HEK293 (cell line): ENCODE data around the gene RNF223.

Experiments used
- CTCF ChIA-PET: fragments of 350-600 bp; formaldehyde crosslinking; extraction: SDS; loops from one replicate; lab custom pipeline; 2021; ENCODE audit warnings: antibody characterized with exemption; lab: Yijun Ruan, JAX
- POLR2A ChIA-PET: fragments of 300-600 bp; formaldehyde crosslinking; extraction: SDS; loops from one replicate; lab custom pipeline; 2020; ENCODE audit warnings: antibody characterized with exemption, inconsistent platforms; lab: Yijun Ruan, JAX
- H3K27ac ChIP-seq: fragments of 200-500 bp; sonication (Bioruptor generic); 2 replicates; pipeline ENCODE4 v1.5.1; 2014; ENCODE audit warnings: low read depth, low read length, control low read depth, inconsistent platforms; ENCODE audit errors: extremely low read depth
- H3K36me3 ChIP-seq, 2 experiments: fragments of 200-500 bp in 1 of 2; sonication (Bioruptor generic) in 1 of 2; 1 replicate in 1 of 2; 2 replicates in 1 of 2; pipeline ENCODE4 v1.5.1; 2014 to 2017; ENCODE audit warnings: inconsistent platforms in 2 of 2, low read length in 2 of 2; ENCODE audit not compliant: control insufficient read depth in 2 of 2, insufficient read depth in 1 of 2
- H3K4me1 ChIP-seq: fragments of 200-500 bp; sonication (Bioruptor generic); 2 replicates; pipeline ENCODE4 v1.5.1; 2014; ENCODE audit warnings: mild to moderate bottlenecking, low read length, inconsistent platforms; ENCODE audit not compliant: control insufficient read depth, insufficient read depth
- H3K4me3 ChIP-seq: 2 replicates; pipeline ENCODE4 v1.5.1; 2011; ENCODE audit warnings: low read depth, mild to moderate bottlenecking, control low read depth, low read length, moderate library complexity
- H3K9me3 ChIP-seq: fragments of 200-500 bp; sonication (Bioruptor generic); 2 replicates; pipeline ENCODE4 v1.5.1; 2014; ENCODE audit warnings: low read depth, low read length, inconsistent platforms; ENCODE audit not compliant: control insufficient read depth, insufficient read depth
- GFI1B ChIP-seq: fragments of 450-650 bp; formaldehyde crosslinking; IDR thresholded peaks from 2 replicates; pipeline ENCODE4 v1.5.1; 2016; ENCODE audit warnings: missing biosample characterization, missing genetic modification characterization
- GLIS1 ChIP-seq: fragments of 450-650 bp; formaldehyde crosslinking; IDR thresholded peaks from 2 replicates; pipeline ENCODE4 v1.5.1; 2016; ENCODE audit warnings: missing biosample characterization, missing genetic modification characterization
- HOXA7 ChIP-seq: sonication (generic); formaldehyde crosslinking; IDR thresholded peaks from 2 replicates; pipeline ENCODE4 v1.8.1; 2022; ENCODE audit warnings: missing genetic modification reagents, borderline replicate concordance
- HOXC10 ChIP-seq: sonication (generic); formaldehyde crosslinking; IDR thresholded peaks from 2 replicates; pipeline ENCODE4 v1.8.1; 2023; ENCODE audit warnings: mild to moderate bottlenecking, missing genetic modification reagents
- KLF9 ChIP-seq: fragments of 450-650 bp; formaldehyde crosslinking; IDR thresholded peaks from 2 replicates; pipeline ENCODE4 v1.5.1; 2016; ENCODE audit warnings: missing biosample characterization, missing genetic modification characterization, low read depth
- SP3 ChIP-seq: fragments of 450-650 bp; formaldehyde crosslinking; IDR thresholded peaks from 2 replicates; pipeline ENCODE4 v1.5.1; 2016; ENCODE audit warnings: missing biosample characterization, missing genetic modification characterization
- ZBTB20 ChIP-seq: fragments of 450-650 bp; formaldehyde crosslinking; IDR thresholded peaks from 2 replicates; pipeline ENCODE4 v1.5.1; 2016; ENCODE audit warnings: missing biosample characterization, missing genetic modification characterization
- ZBTB44 ChIP-seq: fragments of 450-650 bp; IDR thresholded peaks from 2 replicates; pipeline ENCODE4 v1.5.1; 2018; ENCODE audit warnings: missing biosample characterization, mild to moderate bottlenecking, missing genetic modification characterization
- ZBTB49 ChIP-seq: fragments of 450-650 bp; formaldehyde crosslinking; IDR thresholded peaks from 2 replicates; pipeline ENCODE4 v1.5.1; 2016; ENCODE audit warnings: missing biosample characterization, missing genetic modification characterization, low read depth
- ZFP3 ChIP-seq: fragments of 450-650 bp; formaldehyde crosslinking; IDR thresholded peaks from 2 replicates; pipeline ENCODE4 v1.5.1; 2016; ENCODE audit warnings: low read depth, missing biosample characterization, missing genetic modification characterization
- ZNF10 ChIP-seq: fragments of 450-650 bp; formaldehyde crosslinking; IDR thresholded peaks from 2 replicates; pipeline ENCODE4 v1.5.1; 2017; ENCODE audit warnings: missing biosample characterization, missing genetic modification characterization
- ZNF184 ChIP-seq: fragments of 450-650 bp; IDR thresholded peaks from 2 replicates; pipeline ENCODE4 v1.5.1; 2018; ENCODE audit warnings: missing biosample characterization, mild to moderate bottlenecking, missing genetic modification characterization
- ZNF211 ChIP-seq: fragments of 450-650 bp; formaldehyde crosslinking; IDR thresholded peaks from 2 replicates; pipeline ENCODE4 v1.5.1; 2016; ENCODE audit warnings: low read depth, missing biosample characterization, missing genetic modification characterization
- ZNF292 ChIP-seq: fragments of 450-650 bp; formaldehyde crosslinking; IDR thresholded peaks from 2 replicates; pipeline ENCODE4 v1.5.1; 2016; ENCODE audit warnings: low read depth, missing biosample characterization, missing genetic modification characterization, borderline replicate concordance
- ZNF354C ChIP-seq: fragments of 450-650 bp; formaldehyde crosslinking; IDR thresholded peaks from 2 replicates; pipeline ENCODE4 v1.5.1; 2016; ENCODE audit warnings: missing biosample characterization, missing genetic modification characterization, low read depth, borderline replicate concordance
- ZNF549 ChIP-seq: fragments of 450-650 bp; IDR thresholded peaks from 2 replicates; pipeline ENCODE4 v1.5.1; 2018; ENCODE audit warnings: missing biosample characterization, missing genetic modification characterization, mild to moderate bottlenecking, inconsistent platforms, moderate library complexity
- ZNF596 ChIP-seq: fragments of 450-650 bp; IDR thresholded peaks from 2 replicates; pipeline ENCODE4 v1.5.0; 2018; ENCODE audit warnings: missing biosample characterization, mild to moderate bottlenecking, missing genetic modification characterization, moderate library complexity
- ZNF600 ChIP-seq: fragments of 450-650 bp; formaldehyde crosslinking; IDR thresholded peaks from 2 replicates; pipeline ENCODE4 v1.5.1; 2016; ENCODE audit warnings: missing biosample characterization, missing genetic modification characterization
- ZNF654 ChIP-seq: fragments of 450-650 bp; formaldehyde crosslinking; IDR thresholded peaks from 2 replicates; pipeline ENCODE4 v1.5.1; 2016; ENCODE audit warnings: low read depth, missing biosample characterization, missing genetic modification characterization
- ZNF707 ChIP-seq: fragments of 450-650 bp; formaldehyde crosslinking; IDR thresholded peaks from 2 replicates; pipeline ENCODE4 v1.5.1; 2016; ENCODE audit warnings: missing biosample characterization, missing genetic modification characterization
- ZNF776 ChIP-seq: fragments of 450-650 bp; formaldehyde crosslinking; IDR thresholded peaks from 2 replicates; pipeline ENCODE4 v1.5.0; 2017; ENCODE audit warnings: missing biosample characterization, missing genetic modification characterization, borderline replicate concordance
- ZSCAN18 ChIP-seq: fragments of 450-650 bp; formaldehyde crosslinking; IDR thresholded peaks from 2 replicates; pipeline ENCODE4 v1.5.1; 2016; ENCODE audit warnings: missing biosample characterization, missing genetic modification characterization
- TF ChIP-seq, protein P1 (sequence below): fragments of 450-650 bp; formaldehyde crosslinking; IDR thresholded peaks from 2 replicates; pipeline ENCODE4 v1.5.1; 2016; ENCODE audit warnings: missing biosample characterization, missing genetic modification characterization
- TF ChIP-seq, protein P2 (sequence below): fragments of 450-650 bp; formaldehyde crosslinking; IDR thresholded peaks from 2 replicates; pipeline ENCODE4 v1.5.1; 2017; ENCODE audit warnings: missing biosample characterization, missing genetic modification characterization
- TF ChIP-seq, protein P3 (sequence below): fragments of 450-650 bp; formaldehyde crosslinking; IDR thresholded peaks from 2 replicates; pipeline ENCODE4 v1.5.1; 2017; ENCODE audit warnings: missing biosample characterization, missing genetic modification characterization

Gene RNF223

DNA sequence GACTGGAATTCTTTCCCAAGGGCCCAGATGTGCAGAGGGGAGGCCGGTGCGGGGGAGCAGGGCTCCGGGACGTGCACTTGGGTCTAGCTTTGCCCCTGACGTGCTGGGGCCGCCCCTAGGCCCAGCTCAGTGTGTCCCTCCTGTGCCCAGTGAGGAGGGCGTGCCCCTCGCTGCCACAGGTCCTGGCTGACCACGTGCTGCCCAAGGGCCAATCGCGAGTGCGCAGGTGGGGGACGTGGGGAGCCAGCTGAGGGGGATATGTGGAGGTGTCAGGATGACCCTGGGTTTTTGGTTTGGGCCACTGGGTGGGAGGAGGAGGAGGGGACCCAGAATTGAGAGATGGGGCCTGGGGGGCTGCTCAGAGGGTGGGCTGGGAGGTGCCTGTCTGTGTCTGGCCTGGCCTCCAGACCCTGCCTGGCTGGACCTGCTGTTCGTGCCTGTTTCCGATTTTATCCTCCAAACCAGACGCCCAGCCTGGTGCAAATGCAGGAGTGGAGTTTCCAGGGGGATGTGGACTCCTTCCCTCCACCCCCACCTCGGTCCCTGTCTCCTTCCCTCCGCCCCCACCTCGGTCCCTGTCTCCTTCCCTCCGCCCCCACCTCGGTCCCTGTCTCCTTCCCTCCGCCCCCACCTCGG is 6.1 kb upstream of the RNF223 start:
- ChIA-PET POLR2A (interaction anchor here (0.7 to 1.7 kb wide), 9 partner anchors 12 to 151 kb away, joined by 3 to 7 read pairs (median 3); no protein-coding TSS in a partner anchor), CTCF (interaction anchor here (0.6 to 1.3 kb wide), 3 partner anchors 17 to 199 kb away, joined by 3 to 7 read pairs (median 5); no protein-coding TSS in a partner anchor)
- Histone ChIP-seq H3K9me3 (no peaks in the 10 kb centered on the region), H3K27ac (no peak overlapping the region), H3K36me3 (no peaks in the 10 kb centered on the region), H3K4me1 (peaks cover 3% of the 10 kb centered on the region; the same call in 1 of the 2 replicates), H3K4me3 (no peak overlapping the region)
- TF ChIP-seq ZNF654 (tag by site-specific recombination) (no peak), ZBTB44 (no peak), ZNF354C (tag by site-specific recombination) (no peak), ZBTB20 (tag by site-specific recombination) (no peak), ZSCAN18 (tag by site-specific recombination) (no peak), ZBTB49 (tag by site-specific recombination) (no peak), SP3 (no peak), HOXA7 (no peak), ZNF211 (tag by site-specific recombination) (no peak), ZNF184 (no peak), ZNF776 (tag by site-specific recombination) (no peak), ZNF10 (tag by site-specific recombination) (no peak), GLIS1 (tag by site-specific recombination) (no peak), HOXC10 (no peak), ZNF600 (tag by site-specific recombination) (peak; percentile 81), KLF9 (peak; percentile 31), ZFP3 (tag by site-specific recombination) (no peak), GFI1B (no peak), ZNF596 (tag by site-specific recombination) (no peak), ZNF707 (no peak), ZNF292 (tag by site-specific recombination) (no peak), ZNF549 (tag by site-specific recombination) (no peak)
- TF ChIP-seq, protein P1, sequence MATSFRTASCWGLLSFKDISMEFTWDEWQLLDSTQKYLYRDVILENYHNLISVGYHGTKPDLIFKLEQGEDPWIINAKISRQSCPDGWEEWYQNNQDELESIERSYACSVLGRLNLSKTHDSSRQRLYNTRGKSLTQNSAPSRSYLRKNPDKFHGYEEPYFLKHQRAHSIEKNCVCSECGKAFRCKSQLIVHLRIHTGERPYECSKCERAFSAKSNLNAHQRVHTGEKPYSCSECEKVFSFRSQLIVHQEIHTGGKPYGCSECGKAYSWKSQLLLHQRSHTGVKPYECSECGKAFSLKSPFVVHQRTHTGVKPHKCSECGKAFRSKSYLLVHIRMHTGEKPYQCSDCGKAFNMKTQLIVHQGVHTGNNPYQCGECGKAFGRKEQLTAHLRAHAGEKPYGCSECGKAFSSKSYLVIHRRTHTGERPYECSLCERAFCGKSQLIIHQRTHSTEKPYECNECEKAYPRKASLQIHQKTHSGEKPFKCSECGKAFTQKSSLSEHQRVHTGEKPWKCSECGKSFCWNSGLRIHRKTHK (tag by site-specific recombination): no peak
- TF ChIP-seq, protein P2, sequence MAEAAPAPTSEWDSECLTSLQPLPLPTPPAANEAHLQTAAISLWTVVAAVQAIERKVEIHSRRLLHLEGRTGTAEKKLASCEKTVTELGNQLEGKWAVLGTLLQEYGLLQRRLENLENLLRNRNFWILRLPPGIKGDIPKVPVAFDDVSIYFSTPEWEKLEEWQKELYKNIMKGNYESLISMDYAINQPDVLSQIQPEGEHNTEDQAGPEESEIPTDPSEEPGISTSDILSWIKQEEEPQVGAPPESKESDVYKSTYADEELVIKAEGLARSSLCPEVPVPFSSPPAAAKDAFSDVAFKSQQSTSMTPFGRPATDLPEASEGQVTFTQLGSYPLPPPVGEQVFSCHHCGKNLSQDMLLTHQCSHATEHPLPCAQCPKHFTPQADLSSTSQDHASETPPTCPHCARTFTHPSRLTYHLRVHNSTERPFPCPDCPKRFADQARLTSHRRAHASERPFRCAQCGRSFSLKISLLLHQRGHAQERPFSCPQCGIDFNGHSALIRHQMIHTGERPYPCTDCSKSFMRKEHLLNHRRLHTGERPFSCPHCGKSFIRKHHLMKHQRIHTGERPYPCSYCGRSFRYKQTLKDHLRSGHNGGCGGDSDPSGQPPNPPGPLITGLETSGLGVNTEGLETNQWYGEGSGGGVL: peak; percentile 61
- TF ChIP-seq, protein P3, sequence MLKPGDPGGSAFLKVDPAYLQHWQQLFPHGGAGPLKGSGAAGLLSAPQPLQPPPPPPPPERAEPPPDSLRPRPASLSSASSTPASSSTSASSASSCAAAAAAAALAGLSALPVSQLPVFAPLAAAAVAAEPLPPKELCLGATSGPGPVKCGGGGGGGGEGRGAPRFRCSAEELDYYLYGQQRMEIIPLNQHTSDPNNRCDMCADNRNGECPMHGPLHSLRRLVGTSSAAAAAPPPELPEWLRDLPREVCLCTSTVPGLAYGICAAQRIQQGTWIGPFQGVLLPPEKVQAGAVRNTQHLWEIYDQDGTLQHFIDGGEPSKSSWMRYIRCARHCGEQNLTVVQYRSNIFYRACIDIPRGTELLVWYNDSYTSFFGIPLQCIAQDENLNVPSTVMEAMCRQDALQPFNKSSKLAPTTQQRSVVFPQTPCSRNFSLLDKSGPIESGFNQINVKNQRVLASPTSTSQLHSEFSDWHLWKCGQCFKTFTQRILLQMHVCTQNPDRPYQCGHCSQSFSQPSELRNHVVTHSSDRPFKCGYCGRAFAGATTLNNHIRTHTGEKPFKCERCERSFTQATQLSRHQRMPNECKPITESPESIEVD (tag by site-specific recombination): no peak
